Mucosa of rectum (tissue), 2 donors: ENCODE measurements around the gene MED8.

Experiments
- H3K27ac ChIP-seq, 2 donors: one replicate each; pipeline ENCODE4 v1.7.0; 2013; ENCODE audit warnings: inconsistent platforms in 2 of 2, low read depth in 2 of 2, low read length in 2 of 2
- H3K27me3 ChIP-seq, 2 donors: one replicate each; pipeline ENCODE4 v1.7.0; 2013; ENCODE audit warnings: low read length in 2 of 2; ENCODE audit not compliant: control insufficient read depth in 2 of 2, insufficient read depth in 2 of 2
- H3K36me3 ChIP-seq, 2 donors: one replicate each; pipeline ENCODE4 v1.7.0; 2013; ENCODE audit warnings: low read length in 2 of 2; ENCODE audit not compliant: control insufficient read depth in 2 of 2, insufficient read depth in 2 of 2
- H3K4me1 ChIP-seq, 2 donors: one replicate each; pipeline ENCODE4 v1.7.0; 2013; ENCODE audit warnings: low read length in 2 of 2, mild to moderate bottlenecking in 1 of 2; ENCODE audit not compliant: control insufficient read depth in 2 of 2, insufficient read depth in 2 of 2
- H3K4me3 ChIP-seq, 2 donors: one replicate each; pipeline ENCODE4 v1.7.0; 2013; ENCODE audit warnings: low read length in 2 of 2
- H3K9ac ChIP-seq, 2 donors: one replicate each; pipeline ENCODE4 v1.7.0; 2013; ENCODE audit warnings: low read length in 2 of 2, low read depth in 1 of 2, mild to moderate bottlenecking in 1 of 2
- H3K9me3 ChIP-seq, 2 donors: one replicate each; pipeline ENCODE4 v1.7.0; 2013; ENCODE audit warnings: low read length in 2 of 2; ENCODE audit not compliant: control insufficient read depth in 2 of 2
- donor health status: healthy.
- donor health status: Normal muscosa, but diverticular disease.

The MED8 gene, protein sequence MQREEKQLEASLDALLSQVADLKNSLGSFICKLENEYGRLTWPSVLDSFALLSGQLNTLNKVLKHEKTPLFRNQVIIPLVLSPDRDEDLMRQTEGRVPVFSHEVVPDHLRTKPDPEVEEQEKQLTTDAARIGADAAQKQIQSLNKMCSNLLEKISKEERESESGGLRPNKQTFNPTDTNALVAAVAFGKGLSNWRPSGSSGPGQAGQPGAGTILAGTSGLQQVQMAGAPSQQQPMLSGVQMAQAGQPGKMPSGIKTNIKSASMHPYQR

DNA sequence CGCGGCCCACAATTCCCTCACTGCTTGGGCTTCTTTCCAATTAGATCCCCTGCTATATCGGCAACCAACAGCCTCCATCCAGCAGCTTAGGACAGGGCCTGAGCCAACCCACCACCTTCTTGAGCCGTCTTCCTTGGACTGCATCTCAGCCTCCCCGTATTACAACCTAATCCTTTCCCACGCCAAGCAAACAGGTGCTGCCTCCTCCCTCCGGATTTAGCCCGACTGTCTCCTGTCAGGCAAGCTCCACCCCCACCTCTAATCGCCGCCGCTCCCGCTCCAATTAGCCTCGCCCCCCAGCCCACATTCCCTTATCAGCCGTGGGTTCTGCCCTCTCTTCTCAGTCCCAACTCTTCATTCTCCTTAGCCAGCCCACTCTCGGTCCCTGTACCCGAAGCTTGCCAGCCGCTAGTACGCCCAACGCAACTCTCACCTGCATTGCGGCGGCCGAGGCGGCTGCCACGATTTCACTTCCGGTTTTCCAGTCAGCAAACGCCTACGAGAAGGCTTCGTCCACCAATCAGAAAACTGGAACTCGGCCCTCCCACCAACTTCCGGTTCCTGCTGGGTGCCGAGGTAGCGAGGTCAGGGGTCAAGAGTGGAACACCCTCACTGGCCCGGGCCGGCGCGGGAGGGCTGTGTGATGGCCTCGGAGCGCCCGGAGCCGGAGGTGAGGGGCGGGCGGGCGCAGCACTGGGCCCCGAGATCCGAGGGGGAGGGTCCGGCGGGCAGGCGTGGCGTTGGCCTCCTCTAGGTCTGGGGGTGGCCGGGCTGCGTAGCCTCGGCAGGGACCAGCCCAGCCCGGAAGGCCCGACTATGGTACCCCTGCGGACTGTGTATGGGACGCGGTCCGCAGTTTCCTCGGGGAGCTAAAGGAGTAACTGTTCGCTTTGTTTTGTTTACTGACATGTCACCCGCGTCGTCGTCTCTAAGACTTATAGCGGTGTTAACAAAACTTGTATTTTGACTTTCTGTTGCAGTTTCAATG, at the start of gene MED8, which contains the start of gene SZT2:
TSS of gene MED8 (minus strand) at position 475 of the 988 bp plus-strand sequence. CDS start at position 439, 36 bp downstream.
TSS of gene SZT2 (plus strand) at position 574 of the 988 bp plus-strand sequence. CDS start at position 644, 70 bp downstream.
- H3K9ac ChIP-seq = peak within 1 kb of the TSS; percentile 78 to 94
- H3K27ac ChIP-seq = peak within 1 kb of the TSS; percentile 79 to 90
- peak within 1 kb of the TSS; percentile 72 to 87 for H3K4me3 ChIP-seq
- no peaks in the 10 kb centered on the region for H3K9me3 ChIP-seq
- peaks cover 28 to 34% of the 10 kb centered on the region in 2 donors for H3K36me3 ChIP-seq
- no peaks in the 10 kb centered on the region for H3K27me3 ChIP-seq
- peaks cover 19 to 22% of the 10 kb centered on the region in 2 donors for H3K4me1 ChIP-seq

DNA sequence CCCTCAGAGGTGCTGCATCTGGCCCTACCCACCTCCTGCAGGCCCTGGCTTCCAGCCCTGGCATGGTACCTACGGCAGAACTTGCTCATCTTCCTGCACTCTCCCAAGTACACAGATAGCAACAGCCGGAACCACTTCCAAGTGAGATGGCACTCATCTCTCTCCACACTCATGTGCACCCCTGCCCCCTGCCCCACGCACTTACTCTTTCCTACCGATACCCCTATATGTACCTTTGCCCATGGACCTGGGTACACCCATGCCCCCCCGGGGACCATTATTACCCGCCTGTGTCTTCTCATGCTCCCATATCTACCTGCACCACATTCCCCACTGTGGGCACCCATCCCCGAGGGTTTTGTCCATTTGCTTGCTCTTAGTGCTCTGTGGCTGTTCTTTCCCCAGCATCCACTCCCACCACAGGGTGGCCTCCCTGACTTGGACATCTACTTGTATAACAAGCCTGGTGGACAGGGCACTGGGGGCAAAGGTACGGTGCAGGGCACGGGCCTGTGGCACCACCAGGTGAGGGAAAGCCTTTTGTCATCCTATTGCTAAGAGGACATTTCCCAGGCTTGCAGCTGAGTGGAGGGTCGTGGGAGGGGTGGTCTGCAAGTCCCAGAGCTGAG, 49.5 kb upstream of the MED8 start:
- Histone ChIP-seq H3K27ac (no peak overlapping the region), H3K4me3 (no peak overlapping the region), H3K4me1 (no peaks in the 10 kb centered on the region), H3K36me3 (peaks cover 63 to 89% of the 10 kb centered on the region in 2 donors), H3K9me3 (no peaks in the 10 kb centered on the region), H3K27me3 (no peaks in the 10 kb centered on the region), H3K9ac (no peak overlapping the region)

DNA sequence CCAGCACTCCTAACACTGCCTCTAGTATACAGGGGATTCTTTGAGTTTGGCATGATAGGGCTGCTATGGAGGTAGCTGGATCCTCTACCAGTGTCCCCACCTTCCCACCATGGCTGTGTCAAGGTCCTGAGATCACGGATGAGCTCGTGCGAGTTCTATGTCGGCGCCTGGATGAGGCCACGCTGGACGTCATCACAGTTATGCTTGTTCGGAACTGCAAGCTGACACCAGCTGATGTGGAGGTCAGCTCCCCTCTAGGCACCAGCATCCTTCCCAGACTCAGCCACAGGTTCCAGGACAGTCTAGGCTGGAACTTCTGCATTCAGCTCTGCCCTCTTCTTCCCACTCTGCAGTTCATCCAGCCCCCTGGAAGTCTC, 49.0 kb upstream of the MED8 start:
- Histone ChIP-seq H3K27me3 (no peaks in the 10 kb centered on the region), H3K9me3 (no peaks in the 10 kb centered on the region), H3K4me1 (no peaks in the 10 kb centered on the region), H3K9ac (no peak overlapping the region), H3K4me3 (no peak overlapping the region), H3K27ac (no peak overlapping the region), H3K36me3 (peaks cover 62 to 89% of the 10 kb centered on the region in 2 donors)

DNA sequence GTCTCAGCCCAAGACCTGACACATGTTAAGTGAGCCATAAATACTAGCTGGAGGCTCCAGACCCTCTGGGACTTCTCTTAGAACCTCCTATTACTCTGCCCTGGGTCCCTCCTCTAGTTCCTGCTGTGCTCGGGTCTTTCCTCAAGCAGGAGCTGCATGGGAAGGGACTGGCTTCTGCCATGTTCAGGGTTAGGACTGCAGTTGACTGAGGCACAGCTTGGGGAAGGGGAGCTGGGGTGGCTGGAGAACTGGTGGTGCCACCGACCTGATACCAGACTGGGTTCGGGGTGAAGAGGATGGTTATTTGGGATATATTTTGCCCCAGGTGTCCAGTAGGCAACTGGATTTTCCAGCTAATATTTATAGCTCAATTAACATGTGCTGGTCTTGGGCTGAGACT, 48.4 kb upstream of the MED8 start:
- H3K4me1 ChIP-seq = no peaks in the 10 kb centered on the region
- no peaks in the 10 kb centered on the region for H3K9me3 ChIP-seq
- H3K27me3 ChIP-seq = no peaks in the 10 kb centered on the region
- H3K9ac ChIP-seq = no peak overlapping the region
- H3K36me3 ChIP-seq = peaks cover 59 to 87% of the 10 kb centered on the region in 2 donors
- H3K4me3 ChIP-seq = no peak overlapping the region
- no peak overlapping the region for H3K27ac ChIP-seq

DNA sequence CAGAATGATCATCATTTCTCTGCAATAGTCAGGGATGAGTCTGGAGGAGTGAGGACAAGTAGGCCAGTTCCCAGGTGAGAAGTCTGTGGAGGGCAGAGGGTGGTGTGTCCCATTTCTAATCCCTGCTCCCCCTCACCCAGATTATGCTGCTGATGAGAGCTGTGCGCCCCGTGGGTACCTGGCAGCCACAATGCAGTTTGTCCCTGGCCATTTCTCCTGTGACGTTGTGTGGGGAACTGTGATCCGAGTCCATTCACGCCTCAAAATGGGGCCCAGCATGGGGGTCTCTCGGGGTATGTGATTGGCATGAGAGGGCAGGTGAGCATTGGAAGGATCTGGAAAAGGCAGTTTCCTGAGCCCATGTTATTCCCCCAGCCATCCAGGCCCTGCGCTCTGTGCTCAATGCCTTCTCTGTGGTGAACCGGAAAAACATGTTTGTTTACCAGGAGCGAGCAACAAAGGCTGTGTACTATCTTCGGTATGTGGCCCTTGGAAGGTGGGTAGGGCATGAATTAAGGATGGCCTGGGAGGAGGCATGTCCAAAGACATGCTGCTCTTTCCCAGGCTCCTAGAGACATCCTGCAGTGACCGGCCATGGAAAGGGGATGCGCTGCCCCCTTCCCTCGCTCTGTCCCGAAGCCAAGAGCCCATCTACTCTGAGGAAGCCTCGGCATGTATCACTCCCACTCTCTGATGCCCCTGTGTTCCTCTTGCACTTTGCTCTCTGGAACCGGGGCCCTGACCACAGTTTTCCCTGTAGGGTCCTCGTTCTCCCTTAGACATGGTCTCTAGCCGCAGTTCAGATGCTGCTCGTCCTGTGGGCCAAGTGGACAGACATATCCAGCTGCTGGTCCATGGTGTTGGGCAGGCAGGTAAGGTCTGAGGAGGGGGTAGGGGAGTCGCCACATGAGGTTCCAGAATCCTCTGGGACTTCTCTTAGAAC, 47.7 kb upstream of the MED8 start:
- Histone ChIP-seq H3K36me3 (peaks cover 60 to 87% of the 10 kb centered on the region in 2 donors), H3K27ac (no peak overlapping the region), H3K4me1 (no peaks in the 10 kb centered on the region), H3K27me3 (no peaks in the 10 kb centered on the region), H3K4me3 (no peak overlapping the region), H3K9ac (no peak overlapping the region), H3K9me3 (no peaks in the 10 kb centered on the region)

DNA sequence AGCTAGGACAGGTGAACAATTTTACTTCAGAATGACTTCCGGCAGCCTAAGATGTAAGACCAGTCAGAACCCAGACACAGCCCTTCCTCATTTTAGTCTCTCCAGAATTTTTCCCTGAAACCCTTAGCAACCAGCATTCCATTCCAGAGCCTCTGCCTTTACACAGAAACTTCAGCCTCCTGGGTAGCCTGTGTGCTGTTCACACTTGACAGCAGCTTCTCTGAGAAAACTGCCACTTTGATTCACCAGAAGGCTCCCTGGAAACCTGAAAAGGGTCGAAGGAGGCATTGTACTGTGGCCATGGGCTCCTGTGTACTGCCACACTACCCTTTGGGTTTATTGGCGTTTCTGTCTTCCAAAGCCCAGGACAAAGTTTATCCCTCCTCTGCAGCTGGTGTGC, 46.8 kb upstream of the MED8 start:
- peaks cover 65 to 91% of the 10 kb centered on the region in 2 donors for H3K36me3 ChIP-seq
- no peak overlapping the region for H3K9ac ChIP-seq
- no peaks in the 10 kb centered on the region for H3K27me3 ChIP-seq
- no peaks in the 10 kb centered on the region for H3K9me3 ChIP-seq
- H3K4me3 ChIP-seq = no peak overlapping the region
- H3K27ac ChIP-seq = no peak overlapping the region
- H3K4me1 ChIP-seq = no peaks in the 10 kb centered on the region

DNA sequence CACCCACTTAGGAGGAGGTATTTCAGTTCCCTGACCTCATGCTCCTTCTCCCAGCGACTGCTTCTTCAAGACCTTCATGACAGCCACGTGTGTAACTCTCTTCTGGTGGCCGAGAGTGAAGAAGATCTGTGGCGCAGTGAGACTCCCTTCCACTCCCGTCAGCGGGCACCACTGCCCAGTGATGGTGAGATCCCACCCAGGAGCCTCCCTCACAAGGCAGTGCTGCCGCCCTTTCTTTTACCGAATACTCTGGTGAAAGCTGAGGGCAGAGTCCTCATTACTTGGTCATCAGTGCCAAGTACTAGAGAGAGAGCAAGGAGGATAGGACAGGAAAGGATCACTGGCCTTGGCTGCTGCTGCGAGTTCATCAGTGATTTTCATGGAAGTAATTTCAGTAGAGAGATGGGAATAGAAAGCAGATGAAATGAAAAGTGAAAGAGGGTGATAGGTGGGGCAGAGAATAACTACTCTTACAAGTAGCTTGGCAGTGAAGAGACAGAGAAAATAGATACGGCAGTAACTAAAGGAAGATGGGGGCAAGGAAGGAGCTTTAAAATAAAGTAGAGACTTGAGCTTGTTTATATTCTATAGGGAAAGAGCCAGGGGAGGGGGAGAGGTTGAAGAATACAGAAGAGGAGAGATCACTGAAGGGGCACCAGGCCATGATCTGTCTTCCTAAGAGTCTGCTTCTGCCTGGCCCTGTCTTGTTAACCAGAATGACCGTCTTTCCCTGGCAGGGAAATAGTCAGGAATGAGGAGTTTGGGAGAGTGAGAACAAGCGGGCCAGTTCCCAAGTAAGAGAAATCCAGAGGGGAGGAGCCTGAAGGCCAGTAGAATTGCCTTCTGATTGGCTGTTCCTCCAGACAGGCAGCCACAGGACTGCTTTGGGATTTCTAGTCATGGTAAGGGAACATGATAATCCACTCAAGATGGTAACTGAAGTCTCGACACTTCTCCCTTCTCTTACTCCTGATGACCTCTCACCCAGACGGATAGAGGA, 45.8 kb upstream of the MED8 start:
- Histone ChIP-seq H3K4me1 (no peaks in the 10 kb centered on the region), H3K4me3 (no peak overlapping the region), H3K9me3 (no peaks in the 10 kb centered on the region), H3K9ac (no peak overlapping the region), H3K27me3 (no peaks in the 10 kb centered on the region), H3K36me3 (peaks cover 72 to 91% of the 10 kb centered on the region in 2 donors), H3K27ac (peak overlapping the region in 1 of 2 donors; percentile 17)

DNA sequence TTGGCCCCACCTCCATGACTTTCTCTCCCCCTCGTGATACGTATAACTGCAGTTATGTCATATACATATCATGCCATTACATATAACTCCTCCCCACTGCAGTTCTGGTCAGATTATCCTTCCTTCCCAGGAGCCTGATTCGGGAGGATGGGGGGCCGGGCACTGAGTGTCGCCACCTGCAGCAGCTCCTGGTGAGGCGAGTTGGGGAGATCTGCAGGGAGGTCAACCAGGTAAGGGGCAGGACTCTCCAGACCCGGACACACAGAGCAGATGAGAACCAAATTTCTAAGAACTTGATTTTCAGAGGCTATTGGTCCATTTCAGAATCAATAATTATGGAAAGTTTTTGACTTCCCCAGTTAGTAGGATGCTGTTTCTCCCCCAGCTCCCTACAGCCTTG, 44.7 kb upstream of the MED8 start:
- Histone ChIP-seq H3K4me1 (no peaks in the 10 kb centered on the region), H3K27me3 (no peaks in the 10 kb centered on the region), H3K4me3 (no peak overlapping the region), H3K9ac (no peak overlapping the region), H3K9me3 (no peaks in the 10 kb centered on the region), H3K27ac (no peak overlapping the region), H3K36me3 (peaks cover 73 to 91% of the 10 kb centered on the region in 2 donors)
